Psoas muscle (tissue), 8 donors: Measurements from ENCODE around the gene IFNG-AS1. TPM values are rescaled to one million over a fixed set of nuclear protein-coding genes. Genes with fewer than 3 reads are reported as not detected.

Source experiments
- ATAC-seq, 4 donors: fragments of 200-7000 bp; cut with Tn5 transposase; one replicate each; pipeline ENCODE4 v1.9.1; 2020; ENCODE audit warnings: moderate library complexity in 3 of 4, mild to moderate bottlenecking in 2 of 4
- DNase-seq, 2 donors: peaks; one replicate each; pipeline ENCODE4 v3.0.0-alpha.2; 2020
- H3K27ac ChIP-seq: fragments of 200-600 bp; one replicate; pipeline ENCODE4 v1.8.0; 2022
- H3K27me3 ChIP-seq, 3 donors: fragments of 200-600 bp in 1 of 3; one replicate each; pipeline versions ENCODE4 v1.6.1 to v1.8.0; 2013 to 2022; ENCODE audit warnings: low read length in 2 of 3, mild to moderate bottlenecking in 2 of 3, moderate library complexity in 1 of 3; ENCODE audit not compliant: insufficient read depth in 3 of 3
- H3K36me3 ChIP-seq, 2 donors: fragments of 200-600 bp in 1 of 2; one replicate each; pipeline versions ENCODE4 v1.6.1 to v1.8.0; 2013 to 2022; ENCODE audit warnings: low read depth in 1 of 2, mild to moderate bottlenecking in 1 of 2, moderate library complexity in 1 of 2; ENCODE audit not compliant: insufficient read depth in 1 of 2
- H3K4me1 ChIP-seq: fragments of 200-600 bp; one replicate; pipeline ENCODE4 v1.8.0; 2022
- H3K4me3 ChIP-seq: fragments of 200-600 bp; one replicate; pipeline ENCODE4 v1.8.0; 2022; ENCODE audit warnings: mild to moderate bottlenecking
- H3K9me3 ChIP-seq: fragments of 200-600 bp; one replicate; pipeline ENCODE4 v1.8.0; 2022
- CTCF ChIP-seq: fragments of 200-600 bp; IDR thresholded peaks from one replicate; pipeline ENCODE4 v1.8.0; 2022; ENCODE audit warnings: antibody characterized with exemption
- WGBS, 3 donors: extraction: QIAGEN DNeasy Blood & Tissue Kit; methylation state at CpG; one replicate each; pipeline versions ENCODE4 v1.1.6 to v1.1.7; 2013; 5-methylcytosine and 5-hydroxymethylcytosine counted together
- intact Hi-C, 2 donors: fragments of 100-400 bp; cut with DNase I; formaldehyde crosslinking; loops; one replicate each; pipeline versions ENCODE4 v1.11.0 to v1.14.2; 2022
- polyA plus RNA-seq, 3 donors: library from polyadenylated mRNA; stranded (reverse); fragments of 200-250 nt; gene quantifications; one replicate each; pipeline ENCODE4 v1.2.3, GENCODE V29; 2013
- total RNA-seq, 4 donors: library from RNA; stranded (reverse); fragmentation: NEBNext Ultra II Directional in 2 of 4; extraction: Animal tissue kit (Norgen Biotek cat#: 25700) in 2 of 4; gene quantifications; one replicate each; pipeline versions ENCODE4 v1.2.1 to v1.2.4, GENCODE V29; 2021 to 2023
- donor health status: healthy with polysubstance abuse.
- donor health status: DM: no; HTN: no; CAD: no; lungs with moderate emphysema.
- donor health status: Bipolar disorder and iron deficiency.
- donor health status: healthy.
- donor health status: DM: yes; HTN: yes; CAD: no.
- donor health status: DM: no; HTN: no; CAD: no.
- donor health status: DM: no; HTN: no; CAD: no.
- donor health status: DM: yes; HTN: yes; CAD: no.

IFNG-AS1 gene
- total and polyA plus RNA-seq, 7 donors = 0.08 to 0.21 TPM; not detected in 5

DNA sequence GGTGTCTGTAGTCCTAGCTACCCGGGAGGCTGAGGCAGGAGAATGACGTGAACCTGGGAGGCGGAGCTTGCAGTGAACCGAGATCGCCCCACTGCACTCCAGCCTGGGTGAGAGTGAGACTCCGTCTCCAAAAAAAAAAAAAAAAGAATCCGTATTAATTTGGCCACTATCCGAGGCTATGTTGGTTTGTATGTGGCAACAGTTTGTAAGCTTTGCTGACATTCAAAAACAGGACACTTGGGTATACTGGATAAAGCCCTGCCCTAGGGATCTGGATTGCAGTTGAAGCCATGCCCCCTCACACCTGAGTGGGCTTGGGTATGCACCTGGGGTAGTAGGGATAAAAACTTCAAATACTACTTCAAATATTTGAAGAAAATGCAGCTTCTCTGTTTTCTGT, 14.5 kb downstream of the IFNG-AS1 start:
- Histone ChIP-seq H3K36me3 (no peaks in the 10 kb centered on the region), H3K9me3 (no peaks in the 10 kb centered on the region), H3K4me1 (no peaks in the 10 kb centered on the region), H3K4me3 (no peak overlapping the region), H3K27me3 (no peaks in the 10 kb centered on the region), H3K27ac (no peak overlapping the region)
- ATAC-seq = no peak
- no peak for DNase-seq
- WGBS, 3 donors = 91 to 94% (median 94%) methylated on average over 6 to 8 of the region's 8 CpGs
- TF ChIP-seq CTCF = no peak
- intact Hi-C loops = no loop called here

- intact Hi-C loops = no loop called here
- DNase-seq (no peak), ATAC-seq (peak in 1 of 4 donors; percentile 36)
- no peak overlapping the region for H3K27ac ChIP-seq
- H3K4me1 ChIP-seq = no peaks in the 10 kb centered on the region
- H3K4me3 ChIP-seq = no peak overlapping the region
- H3K9me3 ChIP-seq = no peaks in the 10 kb centered on the region
- TF ChIP-seq CTCF = no peak
- H3K27me3 ChIP-seq = no peaks in the 10 kb centered on the region
- WGBS, 3 donors = 63 to 87% (median 78%) methylated on average over 1 of the region's 1 CpG
- H3K36me3 ChIP-seq = no peaks in the 10 kb centered on the region
Observed at GRCh38 chr12:68007033-68007432, 17.8 kb downstream of the IFNG-AS1 start.

DNA sequence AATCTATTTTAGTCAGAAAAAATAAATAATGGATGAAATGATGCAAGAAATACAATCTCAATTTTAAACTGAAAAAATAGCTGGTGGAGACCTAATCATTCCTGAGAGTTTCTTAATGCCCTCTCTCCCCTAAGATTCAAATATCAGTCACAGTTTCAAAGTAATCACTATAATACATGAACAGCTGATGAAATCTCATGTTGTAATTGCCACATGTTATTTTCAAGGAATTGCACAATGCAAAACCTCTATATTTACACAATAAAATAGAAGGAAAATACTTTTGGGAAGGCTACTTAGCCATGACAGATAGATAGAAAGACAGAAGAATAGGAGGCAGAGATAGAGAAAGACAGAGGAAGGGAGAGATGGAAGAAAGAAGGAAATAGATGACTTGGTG, 18.2 kb downstream of the IFNG-AS1 start:
- Histone ChIP-seq H3K4me1 (no peaks in the 10 kb centered on the region), H3K27me3 (no peaks in the 10 kb centered on the region), H3K9me3 (no peaks in the 10 kb centered on the region), H3K27ac (no peak overlapping the region), H3K4me3 (no peak overlapping the region), H3K36me3 (no peaks in the 10 kb centered on the region)
- ATAC-seq (no peak), DNase-seq (no peak)
- TF ChIP-seq CTCF = no peak
- intact Hi-C loops = no loop called here

DNA sequence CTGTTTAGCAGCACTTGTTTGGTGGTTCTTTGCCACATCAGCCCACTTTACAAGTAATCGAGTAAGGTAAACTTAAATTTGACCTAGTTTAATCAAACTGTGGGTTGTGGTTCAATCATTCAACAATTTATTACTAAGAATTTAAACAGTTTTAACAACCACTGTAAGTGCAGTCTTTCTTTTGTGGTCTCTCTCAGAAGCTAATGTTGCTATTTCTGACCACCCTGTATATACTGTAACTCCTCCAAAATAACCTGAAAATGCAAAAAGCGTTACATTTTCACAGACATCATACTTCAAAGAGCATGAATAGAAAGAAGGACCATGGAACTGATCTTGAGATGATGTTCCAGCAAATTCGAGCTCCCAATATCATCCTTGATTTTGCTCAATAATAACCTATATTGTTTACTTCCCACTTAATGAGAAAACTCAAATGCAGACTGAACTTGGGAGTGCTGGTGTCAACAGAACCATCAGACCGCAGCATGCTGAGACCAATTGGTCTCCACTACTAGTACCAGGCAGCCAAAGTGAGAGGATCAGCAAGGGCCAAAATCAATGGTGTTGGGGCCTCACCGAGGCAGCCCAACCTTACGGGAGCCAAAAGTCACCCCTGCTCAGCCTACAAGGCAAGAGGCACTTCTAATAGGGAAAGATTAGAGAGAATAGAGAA, 22.1 kb downstream of the IFNG-AS1 start:
- 91 to 93% (median 92%) methylated on average over 6 of the region's 6 CpGs for WGBS, 3 donors
- Histone ChIP-seq H3K36me3 (no peaks in the 10 kb centered on the region), H3K4me1 (no peaks in the 10 kb centered on the region), H3K27ac (no peak overlapping the region), H3K4me3 (no peak overlapping the region), H3K9me3 (no peaks in the 10 kb centered on the region), H3K27me3 (no peaks in the 10 kb centered on the region)
- DNase-seq (no peak), ATAC-seq (no peak)
- intact Hi-C loops = no loop called here
- no peak for TF ChIP-seq CTCF

- 88 to 94% (median 92%) methylated on average over 2 of the region's 2 CpGs for WGBS, 3 donors
- Histone ChIP-seq H3K27ac (no peak overlapping the region), H3K36me3 (no peaks in the 10 kb centered on the region), H3K9me3 (no peaks in the 10 kb centered on the region), H3K27me3 (no peaks in the 10 kb centered on the region), H3K4me3 (no peak overlapping the region), H3K4me1 (no peaks in the 10 kb centered on the region)
- DNase-seq (no peak), ATAC-seq (no peak)
- TF ChIP-seq CTCF = no peak
- intact Hi-C loops = no loop called here
Observed at GRCh38 chr12:68011882-68012207, 22.6 kb downstream of the IFNG-AS1 start.
